NCI-H128 (cell line): ENCODE data around the gene TEP1.
"Not testable (repeated sequence)": the region's sequence is repeated elsewhere in the genome, so short reads cannot be mapped to it uniquely, and the experiment has no call there.

Source experiments
- DNase-seq: peaks from one replicate; lab custom pipeline; 2025; ENCODE audit not compliant: unreplicated experiment; lab: John Stamatoyannopoulos, UW

The TEP1 gene

DNA sequence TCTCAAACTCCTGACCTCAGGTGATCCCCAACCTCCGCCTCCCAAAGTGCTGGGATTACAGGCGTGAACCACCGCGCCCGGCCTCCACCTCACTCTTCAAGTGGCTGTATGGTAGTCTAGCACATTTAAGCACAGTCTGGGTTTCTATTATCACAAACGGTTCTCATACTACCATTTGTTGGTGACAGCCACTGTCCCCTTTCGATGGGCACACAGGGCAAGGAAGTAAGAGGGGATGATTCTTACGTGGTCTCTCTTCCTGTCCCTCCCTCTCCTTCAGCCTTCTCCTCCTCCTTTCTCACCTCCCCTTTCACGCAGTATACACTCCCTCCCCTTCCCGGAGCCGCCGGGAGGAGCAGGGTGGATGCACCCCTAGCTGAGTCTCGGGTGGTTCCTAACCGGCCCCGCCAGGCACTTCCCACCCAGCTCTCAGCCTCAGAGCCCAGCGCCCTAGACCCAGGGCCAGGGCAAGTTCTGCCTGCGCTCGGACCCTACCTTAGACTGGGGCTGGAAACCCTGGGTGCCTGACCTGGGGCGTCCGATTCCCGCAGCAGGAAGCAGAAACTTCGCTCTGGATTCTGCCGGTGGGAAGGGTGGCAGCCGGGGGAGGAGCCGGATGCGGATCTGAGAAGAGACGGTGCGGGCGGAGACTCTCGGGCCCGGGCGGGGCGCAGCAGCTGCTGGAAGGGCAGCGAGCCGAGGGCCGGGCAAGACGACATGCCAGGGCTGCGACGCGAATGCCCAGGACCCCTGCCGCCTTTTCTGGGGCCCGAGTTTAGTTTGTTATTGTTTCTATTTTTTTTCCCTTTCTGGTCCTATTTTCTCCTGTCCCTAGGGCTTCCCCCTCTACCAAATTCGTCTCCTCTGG is at the start of gene TEP1:
Gene TEP1 (minus strand): TSS at position 626 of the 868 bp plus-strand sequence. CDS start 5,062 bp downstream, outside the sequence.
- DNase-seq = peak; percentile 20

- DNase-seq = peak; percentile 98
These were observed 48.2 kb upstream of the TEP1 start, which contains the start of gene PIP4P1 for GRCh38 chr14:20461225-20462141. Gene PIP4P1, minus strand, starts transcription at chr14:20461434. Its CDS starts 109 bp downstream, at chr14:20461325.

GRCh38 chr14:20460458-20461224 is 47.3 kb upstream of the TEP1 start:
- DNase-seq = no peak

DNA sequence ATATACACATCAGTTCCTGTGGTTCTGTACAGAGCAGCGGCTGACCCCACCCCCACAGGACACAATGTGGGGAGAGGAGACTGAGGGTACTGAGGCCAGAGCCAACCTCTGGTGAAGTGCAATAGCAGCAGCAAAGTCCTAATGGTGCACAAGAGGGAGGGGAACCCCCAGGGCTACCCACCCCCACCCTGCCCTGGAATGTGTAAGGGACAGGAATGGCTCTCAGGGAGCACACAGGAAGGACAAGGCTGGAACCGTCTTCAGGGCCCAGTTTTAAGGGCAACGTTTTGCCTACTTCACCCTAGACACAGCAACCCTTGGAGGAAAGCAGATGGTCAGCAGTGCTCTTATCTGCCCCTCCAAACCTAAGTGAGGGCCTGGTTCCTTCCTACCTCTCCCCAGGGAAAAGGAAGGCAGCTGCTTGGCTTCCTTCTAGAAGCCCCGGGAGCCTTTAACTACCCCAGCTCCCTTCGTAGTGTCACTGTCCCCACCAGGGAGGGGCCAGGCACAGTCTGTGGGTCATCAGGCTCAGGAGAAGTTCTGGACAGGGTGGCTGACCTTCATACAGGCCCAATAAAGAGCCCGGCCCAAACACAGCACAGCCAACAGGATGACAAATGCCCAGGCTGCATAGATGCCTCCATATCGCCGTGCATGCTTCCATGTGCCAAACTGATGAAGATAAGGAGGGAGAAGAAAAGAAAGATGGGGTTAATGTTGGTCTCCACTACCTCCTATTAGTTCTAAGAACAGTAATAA is 44.9 kb upstream of the TEP1 start:
- no peak for DNase-seq

DNA sequence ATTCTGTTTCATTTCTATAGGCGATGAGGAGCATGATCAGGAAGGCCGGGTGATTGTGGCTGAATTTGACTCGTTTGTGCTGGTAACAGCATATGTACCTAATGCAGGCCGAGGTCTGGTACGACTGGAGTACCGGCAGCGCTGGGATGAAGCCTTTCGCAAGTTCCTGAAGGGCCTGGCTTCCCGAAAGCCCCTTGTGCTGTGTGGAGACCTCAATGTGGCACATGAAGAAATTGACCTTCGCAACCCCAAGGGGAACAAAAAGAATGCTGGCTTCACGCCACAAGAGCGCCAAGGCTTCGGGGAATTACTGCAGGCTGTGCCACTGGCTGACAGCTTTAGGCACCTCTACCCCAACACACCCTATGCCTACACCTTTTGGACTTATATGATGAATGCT is 43.7 kb upstream of the TEP1 start:
- DNase-seq = no peak

DNA sequence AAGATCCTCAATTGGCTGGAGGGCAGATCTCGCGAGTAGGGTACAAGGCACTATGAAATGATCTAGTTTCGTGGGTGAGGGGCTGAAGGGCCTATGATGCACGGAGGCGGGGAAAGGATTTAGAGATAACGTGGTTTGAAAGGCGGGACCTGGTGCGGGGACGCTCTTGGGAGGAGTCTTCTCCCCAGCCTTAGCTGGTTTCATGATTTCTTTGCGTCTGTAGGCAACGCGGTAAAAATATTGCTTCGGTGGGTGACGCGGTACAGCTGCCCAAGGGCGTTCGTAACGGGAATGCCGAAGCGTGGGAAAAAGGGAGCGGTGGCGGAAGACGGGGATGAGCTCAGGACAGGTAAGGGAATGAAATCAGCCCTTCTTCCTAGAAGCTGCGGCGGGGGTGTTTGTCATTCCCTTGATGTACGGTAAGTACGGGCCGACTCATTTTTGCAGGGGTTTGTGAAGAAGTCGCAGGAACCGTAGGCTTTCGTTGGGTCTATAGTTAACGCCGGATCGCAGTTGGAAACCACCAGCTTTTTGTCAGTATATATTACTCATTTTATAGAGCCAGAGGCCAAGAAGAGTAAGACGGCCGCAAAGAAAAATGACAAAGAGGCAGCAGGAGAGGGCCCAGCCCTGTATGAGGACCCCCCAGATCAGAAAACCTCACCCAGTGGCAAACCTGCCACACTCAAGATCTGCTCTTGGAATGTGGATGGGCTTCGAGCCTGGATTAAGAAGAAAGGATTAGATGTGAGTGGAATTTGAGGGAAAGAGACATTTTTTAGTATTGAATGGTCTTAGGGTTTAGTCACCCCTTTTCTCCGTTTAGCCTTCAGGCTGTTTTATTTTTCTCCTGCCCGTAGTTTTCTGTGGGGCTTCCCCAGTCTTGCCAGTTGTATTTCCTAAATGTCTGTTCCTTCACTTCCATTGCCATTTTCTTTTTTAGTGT is 42.3 kb upstream of the TEP1 start:
- no peak for DNase-seq

GRCh38 chr14:20454516-20455354 is 41.4 kb upstream of the TEP1 start, which contains the start of the genes APEX1 and OSGEP:
Gene APEX1, plus strand, starts transcription at chr14:20455226. Its CDS starts 420 bp downstream, at chr14:20455646.
Gene OSGEP, minus strand, starts transcription at chr14:20454812. Its CDS starts 129 bp downstream, at chr14:20454683.
- DNase-seq = peak; percentile 98

- not testable (repeated sequence) for DNase-seq
These were observed 39.5 kb upstream of the TEP1 start for GRCh38 chr14:20452831-20453230.

GRCh38 chr14:20446889-20447288 is 33.6 kb upstream of the TEP1 start:
- DNase-seq = no peak

- not testable (repeated sequence) for DNase-seq
These were observed 30.3 kb upstream of the TEP1 start for GRCh38 chr14:20443650-20444049.

- no peak for DNase-seq
These were observed 28.2 kb upstream of the TEP1 start for GRCh38 chr14:20441461-20441860.

DNA sequence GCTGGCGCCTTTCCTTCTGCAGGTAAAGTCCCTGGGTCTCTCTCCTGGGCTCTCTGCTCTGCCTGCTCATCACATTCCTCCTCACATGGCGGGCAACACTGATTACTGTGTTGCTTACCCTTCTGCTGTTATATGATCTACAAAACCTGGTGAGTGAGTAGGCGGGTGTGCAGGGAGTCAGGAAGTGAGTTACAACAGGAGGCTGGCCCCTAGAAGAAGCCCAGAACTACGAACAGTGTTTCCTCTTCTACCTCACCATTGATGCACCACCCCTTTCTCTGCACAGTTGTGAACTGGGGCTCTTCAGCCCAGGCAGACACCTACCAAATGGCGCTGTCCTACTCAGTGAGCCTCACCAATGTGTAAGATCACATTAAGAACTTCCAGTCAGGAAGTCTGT is 27.6 kb upstream of the TEP1 start:
- no peak for DNase-seq

GRCh38 chr14:20440465-20440864 is 27.2 kb upstream of the TEP1 start:
- no peak for DNase-seq

DNA sequence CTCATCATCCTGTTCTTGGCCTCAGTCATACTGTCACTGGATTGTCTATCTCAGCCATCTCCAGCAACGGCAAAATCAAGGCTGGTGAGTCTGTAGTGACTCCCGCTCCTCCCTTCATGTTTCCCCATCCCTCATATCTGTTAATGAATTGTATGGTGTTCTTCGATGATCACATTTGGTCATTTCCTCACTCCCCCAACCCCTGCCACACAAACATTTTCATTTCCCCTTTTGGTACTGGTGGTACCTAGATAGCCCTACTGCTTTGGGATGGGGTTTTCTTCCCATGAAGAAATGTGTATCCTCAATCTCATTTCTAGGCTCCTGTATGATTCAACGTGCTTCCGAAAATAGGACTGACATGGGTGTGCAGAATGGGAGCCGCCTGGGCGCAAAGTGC is 25.4 kb upstream of the TEP1 start:
- no peak for DNase-seq

DNA sequence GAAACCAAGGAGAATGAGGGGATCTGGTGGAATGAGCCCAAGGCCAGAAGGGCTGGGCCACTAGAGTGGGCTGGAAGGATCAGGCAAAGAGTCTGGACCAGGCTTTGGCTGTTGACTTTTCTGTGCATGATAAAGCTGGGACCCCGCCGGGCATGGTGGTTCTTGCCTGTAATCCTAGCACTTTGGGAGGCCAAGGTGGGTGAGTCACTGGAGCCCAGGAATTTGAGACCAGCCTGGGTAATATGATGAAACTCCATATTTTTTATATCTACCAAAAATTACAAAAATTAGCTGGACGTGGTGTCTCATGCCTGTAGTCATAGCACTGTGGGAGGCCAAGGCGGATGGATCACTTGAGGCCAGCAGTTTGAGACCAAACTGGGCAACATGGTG is 23.1 kb upstream of the TEP1 start:
- DNase-seq = no peak

GRCh38 chr14:20435582-20436362 is 22.5 kb upstream of the TEP1 start, which contains the start of gene KLHL33:
Gene KLHL33, minus strand, starts transcription at chr14:20436166. Its CDS starts 355 bp downstream, at chr14:20435811.
- DNase-seq = no peak
